Measurements from ENCODE around the gene ARID1B. TPM values are rescaled to one million over a fixed set of nuclear protein-coding genes. Genes with fewer than 3 reads are reported as not detected.

Gene ARID1B
- total RNA-seq, 1 experiment from 2014 or later, result 60.3 TPM

- TF ChIP-seq, protein P1, sequence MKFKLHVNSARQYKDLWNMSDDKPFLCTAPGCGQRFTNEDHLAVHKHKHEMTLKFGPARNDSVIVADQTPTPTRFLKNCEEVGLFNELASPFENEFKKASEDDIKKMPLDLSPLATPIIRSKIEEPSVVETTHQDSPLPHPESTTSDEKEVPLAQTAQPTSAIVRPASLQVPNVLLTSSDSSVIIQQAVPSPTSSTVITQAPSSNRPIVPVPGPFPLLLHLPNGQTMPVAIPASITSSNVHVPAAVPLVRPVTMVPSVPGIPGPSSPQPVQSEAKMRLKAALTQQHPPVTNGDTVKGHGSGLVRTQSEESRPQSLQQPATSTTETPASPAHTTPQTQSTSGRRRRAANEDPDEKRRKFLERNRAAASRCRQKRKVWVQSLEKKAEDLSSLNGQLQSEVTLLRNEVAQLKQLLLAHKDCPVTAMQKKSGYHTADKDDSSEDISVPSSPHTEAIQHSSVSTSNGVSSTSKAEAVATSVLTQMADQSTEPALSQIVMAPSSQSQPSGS (CRISPR knock-in tag; IDR thresholded peaks at IDR 0.05; ENCODE audit: borderline replicate concordance, low read depth), result no peak
- TF ChIP-seq, protein P2, sequence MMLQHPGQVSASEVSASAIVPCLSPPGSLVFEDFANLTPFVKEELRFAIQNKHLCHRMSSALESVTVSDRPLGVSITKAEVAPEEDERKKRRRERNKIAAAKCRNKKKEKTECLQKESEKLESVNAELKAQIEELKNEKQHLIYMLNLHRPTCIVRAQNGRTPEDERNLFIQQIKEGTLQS (CRISPR knock-in tag; conservative IDR thresholded peaks at IDR 0.05), result no peak
- no peak for TF ChIP-seq PRRX2 (CRISPR knock-in tag; IDR thresholded peaks at IDR 0.05)
These were observed 125.6 kb downstream of the ARID1B start (continued) for GRCh38 chr6:156902782-156903181.

GRCh38 chr6:156904176-156904967 lies 127.2 kb downstream of the ARID1B start:
- Mint-ChIP-seq H3K36me3 (no peaks in the 10 kb centered on the region), H3K9me3 (no peaks in the 10 kb centered on the region), H3K27ac (no peak overlapping the region), H3K4me3 (no peak overlapping the region), H3K4me1 (peaks cover 21% of the 10 kb centered on the region), H3K27me3 (ENCODE audit: low read depth) (no peaks in the 10 kb centered on the region)
- ChIA-PET POLR2A (no interaction called here), CTCF (no interaction called here)
- TF ChIP-seq RORB (CRISPR knock-in tag; IDR thresholded peaks at IDR 0.05) (no peak), AR (CRISPR knock-in tag; IDR thresholded peaks at IDR 0.05) (no peak), ESRRA (CRISPR knock-in tag; IDR thresholded peaks at IDR 0.05; ENCODE audit: borderline replicate concordance) (no peak), FOXP4 (CRISPR knock-in tag; IDR thresholded peaks at IDR 0.05) (no peak), PRRX2 (CRISPR knock-in tag; IDR thresholded peaks at IDR 0.05) (no peak), CBFB (CRISPR knock-in tag; IDR thresholded peaks at IDR 0.05; ENCODE audit: low read depth) (no peak), NFYB (CRISPR knock-in tag; conservative IDR thresholded peaks at IDR 0.05; ENCODE audit: low read depth) (no peak)
- TF ChIP-seq, protein P3, sequence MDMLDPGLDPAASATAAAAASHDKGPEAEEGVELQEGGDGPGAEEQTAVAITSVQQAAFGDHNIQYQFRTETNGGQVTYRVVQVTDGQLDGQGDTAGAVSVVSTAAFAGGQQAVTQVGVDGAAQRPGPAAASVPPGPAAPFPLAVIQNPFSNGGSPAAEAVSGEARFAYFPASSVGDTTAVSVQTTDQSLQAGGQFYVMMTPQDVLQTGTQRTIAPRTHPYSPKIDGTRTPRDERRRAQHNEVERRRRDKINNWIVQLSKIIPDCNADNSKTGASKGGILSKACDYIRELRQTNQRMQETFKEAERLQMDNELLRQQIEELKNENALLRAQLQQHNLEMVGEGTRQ (CRISPR knock-in tag; IDR thresholded peaks at IDR 0.05), result no peak
- TF ChIP-seq, protein P4, sequence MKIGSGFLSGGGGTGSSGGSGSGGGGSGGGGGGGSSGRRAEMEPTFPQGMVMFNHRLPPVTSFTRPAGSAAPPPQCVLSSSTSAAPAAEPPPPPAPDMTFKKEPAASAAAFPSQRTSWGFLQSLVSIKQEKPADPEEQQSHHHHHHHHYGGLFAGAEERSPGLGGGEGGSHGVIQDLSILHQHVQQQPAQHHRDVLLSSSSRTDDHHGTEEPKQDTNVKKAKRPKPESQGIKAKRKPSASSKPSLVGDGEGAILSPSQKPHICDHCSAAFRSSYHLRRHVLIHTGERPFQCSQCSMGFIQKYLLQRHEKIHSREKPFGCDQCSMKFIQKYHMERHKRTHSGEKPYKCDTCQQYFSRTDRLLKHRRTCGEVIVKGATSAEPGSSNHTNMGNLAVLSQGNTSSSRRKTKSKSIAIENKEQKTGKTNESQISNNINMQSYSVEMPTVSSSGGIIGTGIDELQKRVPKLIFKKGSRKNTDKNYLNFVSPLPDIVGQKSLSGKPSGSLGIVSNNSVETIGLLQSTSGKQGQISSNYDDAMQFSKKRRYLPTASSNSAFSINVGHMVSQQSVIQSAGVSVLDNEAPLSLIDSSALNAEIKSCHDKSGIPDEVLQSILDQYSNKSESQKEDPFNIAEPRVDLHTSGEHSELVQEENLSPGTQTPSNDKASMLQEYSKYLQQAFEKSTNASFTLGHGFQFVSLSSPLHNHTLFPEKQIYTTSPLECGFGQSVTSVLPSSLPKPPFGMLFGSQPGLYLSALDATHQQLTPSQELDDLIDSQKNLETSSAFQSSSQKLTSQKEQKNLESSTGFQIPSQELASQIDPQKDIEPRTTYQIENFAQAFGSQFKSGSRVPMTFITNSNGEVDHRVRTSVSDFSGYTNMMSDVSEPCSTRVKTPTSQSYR (CRISPR knock-in tag; IDR thresholded peaks at IDR 0.05), result no peak
- TF ChIP-seq, protein P5, sequence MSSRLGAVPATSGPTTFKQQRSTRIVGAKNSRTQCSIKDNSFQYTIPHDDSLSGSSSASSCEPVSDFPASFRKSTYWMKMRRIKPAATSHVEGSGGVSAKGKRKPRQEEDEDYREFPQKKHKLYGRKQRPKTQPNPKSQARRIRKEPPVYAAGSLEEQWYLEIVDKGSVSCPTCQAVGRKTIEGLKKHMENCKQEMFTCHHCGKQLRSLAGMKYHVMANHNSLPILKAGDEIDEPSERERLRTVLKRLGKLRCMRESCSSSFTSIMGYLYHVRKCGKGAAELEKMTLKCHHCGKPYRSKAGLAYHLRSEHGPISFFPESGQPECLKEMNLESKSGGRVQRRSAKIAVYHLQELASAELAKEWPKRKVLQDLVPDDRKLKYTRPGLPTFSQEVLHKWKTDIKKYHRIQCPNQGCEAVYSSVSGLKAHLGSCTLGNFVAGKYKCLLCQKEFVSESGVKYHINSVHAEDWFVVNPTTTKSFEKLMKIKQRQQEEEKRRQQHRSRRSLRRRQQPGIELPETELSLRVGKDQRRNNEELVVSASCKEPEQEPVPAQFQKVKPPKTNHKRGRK (CRISPR knock-in tag; IDR thresholded peaks at IDR 0.05; ENCODE audit: borderline replicate concordance), result no peak
- TF ChIP-seq, protein P6, sequence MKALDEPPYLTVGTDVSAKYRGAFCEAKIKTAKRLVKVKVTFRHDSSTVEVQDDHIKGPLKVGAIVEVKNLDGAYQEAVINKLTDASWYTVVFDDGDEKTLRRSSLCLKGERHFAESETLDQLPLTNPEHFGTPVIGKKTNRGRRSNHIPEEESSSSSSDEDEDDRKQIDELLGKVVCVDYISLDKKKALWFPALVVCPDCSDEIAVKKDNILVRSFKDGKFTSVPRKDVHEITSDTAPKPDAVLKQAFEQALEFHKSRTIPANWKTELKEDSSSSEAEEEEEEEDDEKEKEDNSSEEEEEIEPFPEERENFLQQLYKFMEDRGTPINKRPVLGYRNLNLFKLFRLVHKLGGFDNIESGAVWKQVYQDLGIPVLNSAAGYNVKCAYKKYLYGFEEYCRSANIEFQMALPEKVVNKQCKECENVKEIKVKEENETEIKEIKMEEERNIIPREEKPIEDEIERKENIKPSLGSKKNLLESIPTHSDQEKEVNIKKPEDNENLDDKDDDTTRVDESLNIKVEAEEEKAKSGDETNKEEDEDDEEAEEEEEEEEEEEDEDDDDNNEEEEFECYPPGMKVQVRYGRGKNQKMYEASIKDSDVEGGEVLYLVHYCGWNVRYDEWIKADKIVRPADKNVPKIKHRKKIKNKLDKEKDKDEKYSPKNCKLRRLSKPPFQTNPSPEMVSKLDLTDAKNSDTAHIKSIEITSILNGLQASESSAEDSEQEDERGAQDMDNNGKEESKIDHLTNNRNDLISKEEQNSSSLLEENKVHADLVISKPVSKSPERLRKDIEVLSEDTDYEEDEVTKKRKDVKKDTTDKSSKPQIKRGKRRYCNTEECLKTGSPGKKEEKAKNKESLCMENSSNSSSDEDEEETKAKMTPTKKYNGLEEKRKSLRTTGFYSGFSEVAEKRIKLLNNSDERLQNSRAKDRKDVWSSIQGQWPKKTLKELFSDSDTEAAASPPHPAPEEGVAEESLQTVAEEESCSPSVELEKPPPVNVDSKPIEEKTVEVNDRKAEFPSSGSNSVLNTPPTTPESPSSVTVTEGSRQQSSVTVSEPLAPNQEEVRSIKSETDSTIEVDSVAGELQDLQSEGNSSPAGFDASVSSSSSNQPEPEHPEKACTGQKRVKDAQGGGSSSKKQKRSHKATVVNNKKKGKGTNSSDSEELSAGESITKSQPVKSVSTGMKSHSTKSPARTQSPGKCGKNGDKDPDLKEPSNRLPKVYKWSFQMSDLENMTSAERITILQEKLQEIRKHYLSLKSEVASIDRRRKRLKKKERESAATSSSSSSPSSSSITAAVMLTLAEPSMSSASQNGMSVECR (CRISPR knock-in tag; IDR thresholded peaks at IDR 0.05; ENCODE audit: borderline replicate concordance), result no peak
- no peak for DNase-seq (ENCODE audit: low spot score)
- no peak for ATAC-seq
